Ascending aorta (tissue), 2 donors: ENCODE measurements around the gene NAT9. TPM values are rescaled to one million over a fixed set of nuclear protein-coding genes. Genes with fewer than 3 reads are reported as not detected.

Experiments
- DNase-seq, 2 donors: peaks; one replicate each; pipeline ENCODE4 v3.0.0-alpha.2; 2019; ENCODE audit warnings: low spot score in 2 of 2
- H3K27ac ChIP-seq, 2 donors: fragments of 200-600 bp; sonication (generic); one replicate each; pipeline ENCODE4 v1.5.1; 2016 to 2017; ENCODE audit warnings: mild to moderate bottlenecking in 1 of 2
- H3K27me3 ChIP-seq: fragments of 200-600 bp; sonication (generic); one replicate; pipeline ENCODE4 v1.5.1; 2017
- H3K36me3 ChIP-seq, 2 donors: fragments of 200-600 bp; sonication (generic); one replicate each; pipeline ENCODE4 v1.5.1; 2016
- H3K4me1 ChIP-seq, 2 donors: fragments of 200-600 bp; sonication (generic); one replicate each; pipeline ENCODE4 v1.5.1; 2016 to 2017; ENCODE audit warnings: mild to moderate bottlenecking in 1 of 2
- H3K4me3 ChIP-seq, 2 donors: fragments of 200-600 bp; sonication (generic); one replicate each; pipeline ENCODE4 v1.5.1; 2016 to 2017; ENCODE audit warnings: mild to moderate bottlenecking in 1 of 2
- H3K9me3 ChIP-seq, 2 donors: fragments of 200-600 bp; sonication (generic); one replicate each; pipeline ENCODE4 v1.5.1; 2016
- CTCF ChIP-seq, 3 experiments: fragments of 200-600 bp in 2 of 3; fragments of 450-650 bp in 1 of 3; sonication (generic) in 2 of 3; IDR thresholded peaks; one replicate each; pipeline ENCODE4 v1.5.1; 2016 to 2019; ENCODE audit warnings: antibody characterized with exemption in 3 of 3, mild to moderate bottlenecking in 1 of 3, moderate library complexity in 1 of 3
- intact Hi-C: fragments of 100-400 bp; cut with DNase I; formaldehyde crosslinking; loops from one replicate; pipeline ENCODE4 v1.15.1; 2023
- total RNA-seq: library from RNA; depleted of rRNA; stranded (reverse); fragments of >200 nt; gene quantifications from one replicate; pipeline ENCODE4 v1.1.0, GENCODE V29; 2016

NAT9 gene
- total RNA-seq, 1 donor from 2014 or later: 13.3 TPM

DNA sequence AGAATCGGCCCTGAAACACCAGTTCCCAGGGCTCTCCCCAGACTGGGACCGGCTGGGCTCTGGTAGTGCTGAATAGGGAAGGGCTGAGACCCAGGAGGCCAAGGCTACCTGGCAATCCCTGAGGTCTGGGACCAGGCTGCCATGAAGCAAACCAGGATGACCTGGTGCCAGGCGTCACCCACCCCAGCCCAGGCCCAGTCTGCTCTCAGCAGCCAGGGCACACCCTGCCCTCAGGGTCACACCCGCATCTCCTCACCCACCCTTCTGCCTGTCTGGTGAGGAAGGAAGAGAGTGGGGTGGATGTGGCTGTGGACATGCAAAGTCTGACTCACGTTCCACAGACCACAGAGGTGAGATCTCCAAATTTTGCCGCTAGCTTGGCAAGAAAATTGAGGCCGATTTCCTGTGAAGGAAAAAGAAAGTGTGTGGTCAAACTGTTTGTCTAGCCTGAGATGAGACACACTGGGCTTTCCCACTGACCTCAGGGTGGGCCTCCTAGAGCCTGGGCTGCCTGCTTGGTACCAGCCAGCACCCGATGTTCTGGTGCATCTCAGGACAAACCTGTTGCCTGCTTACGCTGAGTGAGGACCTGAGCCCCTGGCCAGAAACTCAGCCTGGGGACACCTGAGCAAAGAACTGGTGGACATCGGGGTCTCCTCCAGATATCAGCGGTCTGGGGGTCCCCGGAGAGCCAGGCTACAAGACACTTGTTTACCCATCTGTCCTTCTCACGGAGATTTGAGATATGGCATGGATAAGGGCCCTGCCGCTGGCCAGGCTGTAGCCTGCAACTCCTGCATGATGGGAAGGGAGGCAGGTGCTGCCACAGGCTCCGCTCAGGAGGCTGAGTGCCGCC lies 45.4 kb downstream of the NAT9 start:
- TF ChIP-seq CTCF (IDR thresholded peaks at IDR 0.05): no peak
- Histone ChIP-seq H3K9me3 (no peaks in the 10 kb centered on the region), H3K36me3 (no peaks in the 10 kb centered on the region), H3K27ac (no peak overlapping the region), H3K4me1 (no peaks in the 10 kb centered on the region), H3K4me3 (no peak overlapping the region), H3K27me3 (no peaks in the 10 kb centered on the region)
- no peak for DNase-seq
- intact Hi-C loops: no loop called here

- no peaks in the 10 kb centered on the region for H3K9me3 ChIP-seq
- intact Hi-C loops: no loop called here
- no peak for DNase-seq
- no peak overlapping the region for H3K4me3 ChIP-seq
- H3K4me1 ChIP-seq: no peaks in the 10 kb centered on the region
- no peaks in the 10 kb centered on the region for H3K27me3 ChIP-seq
- H3K36me3 ChIP-seq: no peaks in the 10 kb centered on the region
- no peak overlapping the region for H3K27ac ChIP-seq
- TF ChIP-seq CTCF (IDR thresholded peaks at IDR 0.05): no peak
Measured at GRCh38 chr17:74729866-74730265, 46.3 kb downstream of the NAT9 start.

- no peaks in the 10 kb centered on the region for H3K36me3 ChIP-seq
- no peaks in the 10 kb centered on the region for H3K27me3 ChIP-seq
- no peak overlapping the region for H3K4me3 ChIP-seq
- no peak overlapping the region for H3K27ac ChIP-seq
- intact Hi-C loops: no loop called here
- TF ChIP-seq CTCF (IDR thresholded peaks at IDR 0.05): no peak
- no peaks in the 10 kb centered on the region for H3K9me3 ChIP-seq
- no peaks in the 10 kb centered on the region for H3K4me1 ChIP-seq
- no peak for DNase-seq
Measured at GRCh38 chr17:74729368-74729767, 46.8 kb downstream of the NAT9 start.

DNA sequence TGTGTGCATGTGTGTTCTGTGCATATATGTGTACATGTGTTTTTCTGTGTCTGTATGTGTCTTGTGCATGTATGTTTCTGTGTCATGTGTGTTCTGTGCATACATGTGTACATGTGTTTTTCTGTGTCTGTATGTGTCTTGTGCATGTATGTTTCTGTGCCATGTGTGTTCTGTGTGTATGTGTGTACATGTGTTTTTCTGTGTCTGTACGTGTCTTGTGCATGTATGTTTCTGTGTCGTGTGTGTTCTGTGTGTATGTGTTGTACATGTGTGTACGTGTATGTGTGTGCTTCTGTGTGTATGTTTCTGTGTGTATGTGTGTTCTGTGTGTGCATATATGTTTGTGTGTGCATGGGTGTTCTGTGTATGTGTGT lies 47.5 kb downstream of the NAT9 start:
- intact Hi-C loops: no loop called here
- no peaks in the 10 kb centered on the region for H3K9me3 ChIP-seq

DNA sequence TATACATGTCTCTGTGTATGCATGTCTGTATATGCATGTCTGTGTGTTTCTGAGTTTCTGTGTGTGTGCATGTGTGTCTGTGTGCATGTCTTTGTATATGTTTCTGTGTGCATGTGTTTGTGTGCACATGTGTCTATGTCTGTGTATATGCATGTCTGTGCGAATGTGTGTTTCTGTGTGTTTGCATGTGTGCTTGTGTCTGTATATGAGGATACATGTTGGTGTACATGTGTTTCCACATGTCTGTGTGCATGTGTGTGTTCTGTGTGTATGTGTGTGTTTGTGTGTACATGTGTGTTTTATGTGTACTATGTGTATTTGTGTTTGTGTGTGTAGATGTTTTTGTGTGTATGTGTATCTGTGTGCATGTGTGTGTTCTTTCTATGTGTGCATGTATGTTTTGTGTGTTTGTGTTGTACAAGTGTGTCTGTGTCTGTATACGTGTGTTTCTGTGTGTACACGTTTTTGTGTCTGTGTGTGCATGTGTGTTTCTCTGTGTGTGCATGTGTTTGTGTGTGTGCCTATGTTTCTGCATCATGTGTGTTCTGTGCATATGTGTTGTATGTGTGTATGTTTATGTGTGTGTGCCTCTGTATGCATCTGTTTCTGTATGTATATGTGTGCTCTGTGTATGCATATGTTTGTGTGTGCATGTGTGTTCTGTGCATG lies 48.0 kb downstream of the NAT9 start:
- H3K36me3 ChIP-seq: no peaks in the 10 kb centered on the region
- intact Hi-C loops: no loop called here
- no peaks in the 10 kb centered on the region for H3K4me1 ChIP-seq
- no peak for DNase-seq
- no peak overlapping the region for H3K27ac ChIP-seq
- H3K27me3 ChIP-seq: no peaks in the 10 kb centered on the region
- H3K9me3 ChIP-seq: no peaks in the 10 kb centered on the region
- no peak for TF ChIP-seq CTCF (IDR thresholded peaks at IDR 0.05)
- H3K4me3 ChIP-seq: no peak overlapping the region

More for the DNA sequence above, 47.5 kb downstream of the NAT9 start:
- no peak for TF ChIP-seq CTCF (IDR thresholded peaks at IDR 0.05)
- Histone ChIP-seq H3K4me3 (no peak overlapping the region), H3K4me1 (no peaks in the 10 kb centered on the region), H3K36me3 (no peaks in the 10 kb centered on the region), H3K27ac (no peak overlapping the region), H3K27me3 (no peaks in the 10 kb centered on the region)
- DNase-seq: no peak
